Pancreas (tissue), 10 donors: ENCODE data around the gene FALEC. TPM values are rescaled to one million over a fixed set of nuclear protein-coding genes. Genes with fewer than 3 reads are reported as not detected.

ENCODE experiments used
- ATAC-seq, 4 donors: fragments of 200-7000 bp; cut with Tn5 transposase; one replicate each; pipeline versions ENCODE4 v1.8.0 to v1.9.1; 2020; ENCODE audit warnings: mild to moderate bottlenecking in 4 of 4, moderate library complexity in 4 of 4
- DNase-seq, 6 donors: peaks; one replicate each; pipeline ENCODE4 v3.0.0-alpha.2; 2020
- FAIRE-seq: peaks from 2 replicates; lab custom pipeline; 2012; peaks lifted over from hg19 to GRCh38; lab: Jason Lieb, UNC
- H3K27ac ChIP-seq, 4 donors: fragments of 200-600 bp; sonication (generic); 1 replicate in 3 of 4; 2 replicates in 1 of 4; pipeline versions ENCODE4 v1.5.0 to v1.8.0; 2020
- H3K27me3 ChIP-seq, 4 donors: fragments of 200-600 bp; one replicate each; pipeline ENCODE4 v1.8.0; 2021
- H3K36me3 ChIP-seq, 3 donors: fragments of 200-600 bp; sonication (generic) in 1 of 3; one replicate each; pipeline versions ENCODE4 v1.5.0 to v1.8.0; 2020 to 2021
- H3K4me1 ChIP-seq, 3 donors: fragments of 200-600 bp; one replicate each; pipeline ENCODE4 v1.8.0; 2021
- H3K4me3 ChIP-seq, 4 donors: fragments of 200-600 bp; sonication (generic) in 2 of 4; one replicate each; pipeline versions ENCODE4 v1.5.0 to v1.8.0; 2020 to 2021
- H3K9me3 ChIP-seq, 4 donors: fragments of 200-600 bp; one replicate each; pipeline ENCODE4 v1.8.0; 2021
- CTCF ChIP-seq, 4 donors: fragments of 200-600 bp; sonication (generic) in 3 of 4; IDR thresholded peaks; one replicate each; pipeline versions ENCODE4 v1.5.0 to v1.8.0; 2021; ENCODE audit warnings: antibody characterized with exemption in 4 of 4
- WGBS, 2 donors: extraction: QIAGEN DNeasy Blood & Tissue Kit; methylation state at CpG; one replicate each; pipeline ENCODE4 v1.1.7; 2013; 5-methylcytosine and 5-hydroxymethylcytosine counted together
- intact Hi-C, 3 donors: fragments of 100-400 bp; cut with DNase I; formaldehyde crosslinking; loops; one replicate each; pipeline versions ENCODE4 v1.11.1 to v1.14.2; 2022
- polyA plus RNA-seq, 2 donors: library from polyadenylated mRNA; stranded (reverse); fragments of 200-250 nt; gene quantifications; one replicate each; pipeline ENCODE4 v1.2.3, GENCODE V29; 2013
- total RNA-seq, 6 donors: library from RNA; stranded (reverse); fragmentation: NEBNext Ultra II Directional in 4 of 6; extraction: Animal tissue kit (Norgen Biotek cat#: 25700) in 4 of 6; gene quantifications; one replicate each; pipeline versions ENCODE4 v1.2.1 to v1.2.4, GENCODE V29; 2021 to 2023
- donor health status: healthy with polysubstance abuse.
- donor health status: DM: no; HTN: no; CAD: no; lungs with moderate emphysema.
- donor health status: DM: no; HTN: no; CAD: no.
- donor health status: control.
- donor health status: control.
- donor health status: Bipolar disorder and iron deficiency.
- donor health status: DM: yes; HTN: yes; CAD: no.
- donor health status: DM: no; HTN: no; CAD: no.
- donor health status: DM: no; HTN: no; CAD: no.
- donor health status: DM: yes; HTN: yes; CAD: no.

FALEC gene
- total and polyA plus RNA-seq, 8 donors, result not detected

- ATAC-seq, result peak in 1 of 4 donors; percentile 25
These were observed 28.7 kb downstream of the FALEC start for GRCh38 chr1:150544204-150544603.

GRCh38 chr1:150545486-150546032 is 30.0 kb downstream of the FALEC start:
- no peak overlapping the region for H3K27ac ChIP-seq
- H3K4me1 ChIP-seq, result no peaks in the 10 kb centered on the region
- no peak for ATAC-seq
- no peak for DNase-seq
- intact Hi-C loops, result no loop called here
- TF ChIP-seq CTCF (IDR thresholded peaks at IDR 0.05), result no peak
- WGBS, 2 donors, result 71 to 81% methylated on average over 6 of the region's 6 CpGs
- H3K27me3 ChIP-seq, result no peaks in the 10 kb centered on the region
- no peak for FAIRE-seq
- H3K36me3 ChIP-seq, result no peaks in the 10 kb centered on the region
- no peak overlapping the region for H3K4me3 ChIP-seq
- H3K9me3 ChIP-seq, result no peaks in the 10 kb centered on the region

More at GRCh38 chr1:150544204-150544603, 28.7 kb downstream of the FALEC start:
- H3K36me3 ChIP-seq, result no peaks in the 10 kb centered on the region
- no peak overlapping the region for H3K27ac ChIP-seq
- no peaks in the 10 kb centered on the region for H3K4me1 ChIP-seq
- FAIRE-seq (no peak), DNase-seq (no peak)
- no peak for TF ChIP-seq CTCF (IDR thresholded peaks at IDR 0.05)
- H3K27me3 ChIP-seq, result no peaks in the 10 kb centered on the region
- 52 to 66% methylated on average over 3 of the region's 3 CpGs for WGBS, 2 donors
- no peaks in the 10 kb centered on the region for H3K9me3 ChIP-seq
- intact Hi-C loops, result no loop called here
- H3K4me3 ChIP-seq, result no peak overlapping the region

DNA sequence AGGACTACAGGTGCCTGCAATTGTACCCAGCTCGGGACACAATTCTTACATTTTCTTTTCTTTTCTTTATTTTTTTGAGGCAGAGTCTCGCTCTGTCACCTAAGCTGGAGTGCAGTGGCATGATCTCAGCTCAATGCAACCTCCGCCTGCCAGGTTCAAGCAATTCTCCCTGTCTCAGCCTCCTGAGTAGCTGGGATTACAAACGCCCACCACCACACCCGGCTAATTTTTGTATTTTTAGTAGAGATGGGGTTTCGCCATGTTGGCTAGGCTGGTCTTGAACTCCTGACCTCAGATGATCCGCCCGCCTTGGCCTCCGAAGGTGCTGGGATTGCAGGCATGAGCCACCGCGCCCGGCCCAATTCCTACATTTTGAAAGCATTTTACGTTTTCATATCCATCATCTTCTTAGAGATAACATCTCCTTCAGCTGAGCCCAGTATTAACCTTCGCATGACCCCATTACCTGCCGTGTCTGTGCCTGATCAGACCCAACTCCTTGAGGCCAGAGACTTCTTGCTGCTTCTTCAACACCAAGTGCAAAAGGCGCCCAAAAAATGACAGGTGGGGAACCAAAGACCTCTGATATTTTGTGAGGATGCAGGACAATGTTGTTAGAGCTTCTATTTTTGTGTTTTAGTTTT is 30.9 kb downstream of the FALEC start:
- WGBS, 2 donors, result 76 to 82% methylated on average over 16 of the region's 16 CpGs
- H3K27ac ChIP-seq, result no peak overlapping the region
- TF ChIP-seq CTCF (IDR thresholded peaks at IDR 0.05), result no peak
- no peak overlapping the region for H3K4me3 ChIP-seq
- DNase-seq (no peak), ATAC-seq (no peak), FAIRE-seq (no peak)
- H3K9me3 ChIP-seq, result no peaks in the 10 kb centered on the region
- intact Hi-C loops, result no loop called here
- no peaks in the 10 kb centered on the region for H3K27me3 ChIP-seq
- no peaks in the 10 kb centered on the region for H3K4me1 ChIP-seq
- no peaks in the 10 kb centered on the region for H3K36me3 ChIP-seq

DNA sequence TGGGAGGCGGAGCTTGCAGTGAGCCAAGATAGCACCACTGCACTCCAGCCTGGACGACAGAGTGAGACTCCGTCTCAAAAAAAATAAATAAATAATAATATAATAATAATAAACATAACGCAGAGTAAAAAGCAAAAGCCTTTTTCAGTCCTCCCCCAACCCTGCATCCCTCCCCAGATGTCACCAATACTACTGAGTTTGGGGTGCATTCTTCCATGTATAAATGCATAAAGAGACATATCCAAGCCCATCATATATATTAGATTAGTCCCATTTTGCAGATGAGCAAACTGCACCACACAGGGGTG is 32.7 kb downstream of the FALEC start:
- 37 to 50% methylated on average over 4 of the region's 4 CpGs for WGBS, 2 donors
- peak overlapping the region in 2 of 4 donors; percentile 52 to 63 for H3K27ac ChIP-seq
- FAIRE-seq (no peak), DNase-seq (no peak), ATAC-seq (no peak)
- intact Hi-C loops, result no loop called here
- no peaks in the 10 kb centered on the region for H3K36me3 ChIP-seq
- TF ChIP-seq CTCF (IDR thresholded peaks at IDR 0.05), result no peak
- H3K4me1 ChIP-seq, result peaks cover 0 to 8% (median 0%) of the 10 kb centered on the region in 3 donors
- no peaks in the 10 kb centered on the region for H3K9me3 ChIP-seq
- H3K27me3 ChIP-seq, result no peaks in the 10 kb centered on the region
- H3K4me3 ChIP-seq, result peak overlapping the region in 2 of 4 donors; percentile 41 to 58
